Urothelium cell line (cell line): ENCODE results near the gene NEB.
"Not testable (repeated sequence)": the region's sequence is repeated elsewhere in the genome, so short reads cannot be mapped to it uniquely, and the experiment has no call there.

Source experiments
- DNase-seq: peaks from one replicate; pipeline ENCODE4 v3.0.0; 2011; ENCODE audit warnings: low spot score, mixed read lengths
- FAIRE-seq: peaks from 2 replicates; lab custom pipeline; 2011; peaks lifted over from hg19 to GRCh38; lab: Jason Lieb, UNC

The NEB gene

GRCh38 chr2:151708788-151709187 lies 25.5 kb downstream of the NEB start:
- DNase-seq (no peak), FAIRE-seq (no peak)

GRCh38 chr2:151707857-151708256 lies 26.4 kb downstream of the NEB start:
- FAIRE-seq (no peak), DNase-seq (no peak)

- FAIRE-seq, DNase-seq: not testable (repeated sequence)
These were observed 29.8 kb downstream of the NEB start for GRCh38 chr2:151704480-151704961.

GRCh38 chr2:151698134-151698533 lies 36.1 kb downstream of the NEB start:
- DNase-seq, FAIRE-seq: not testable (repeated sequence)

GRCh38 chr2:151695778-151696177 lies 38.5 kb downstream of the NEB start:
- FAIRE-seq = no peak

GRCh38 chr2:151691631-151692030 lies 42.6 kb downstream of the NEB start:
- DNase-seq (no peak), FAIRE-seq (no peak)

More at GRCh38 chr2:151695778-151696177, 38.5 kb downstream of the NEB start:
- DNase-seq = no peak

GRCh38 chr2:151688719-151689118 lies 45.6 kb downstream of the NEB start:
- DNase-seq (no peak), FAIRE-seq (no peak)

GRCh38 chr2:151682459-151683003 lies 51.7 kb downstream of the NEB start:
- no peak for FAIRE-seq
- DNase-seq = no peak

GRCh38 chr2:151681051-151681450 lies 53.2 kb downstream of the NEB start:
- FAIRE-seq (no peak), DNase-seq (no peak)

GRCh38 chr2:151679994-151680393 lies 54.3 kb downstream of the NEB start:
- DNase-seq (no peak), FAIRE-seq (no peak)

GRCh38 chr2:151678849-151679248 lies 55.4 kb downstream of the NEB start:
- FAIRE-seq (no peak), DNase-seq (no peak)

GRCh38 chr2:151673016-151673415 lies 61.3 kb downstream of the NEB start:
- DNase-seq = no peak
- FAIRE-seq = no peak

- no peak for FAIRE-seq
These were observed 62.0 kb downstream of the NEB start for GRCh38 chr2:151672277-151672676.

GRCh38 chr2:151670846-151671597 lies 63.3 kb downstream of the NEB start:
- no peak for DNase-seq
- FAIRE-seq = no peak

More at GRCh38 chr2:151672277-151672676, 62.0 kb downstream of the NEB start:
- no peak for DNase-seq

- FAIRE-seq = no peak
- DNase-seq = no peak
These were observed 63.9 kb downstream of the NEB start for GRCh38 chr2:151670346-151670745.

- FAIRE-seq (no peak), DNase-seq (peak; percentile 23)
These were observed 64.6 kb downstream of the NEB start for GRCh38 chr2:151669585-151670081.

- DNase-seq = no peak
- FAIRE-seq = no peak
These were observed 65.5 kb downstream of the NEB start for GRCh38 chr2:151668737-151669136.

- FAIRE-seq (no peak), DNase-seq (no peak)
These were observed 68.3 kb downstream of the NEB start for GRCh38 chr2:151665959-151666358.

- no peak for DNase-seq
- FAIRE-seq = no peak
These were observed 69.8 kb downstream of the NEB start for GRCh38 chr2:151664520-151664919.

- DNase-seq = no peak
- FAIRE-seq = no peak
These were observed 72.7 kb downstream of the NEB start for GRCh38 chr2:151661625-151662024.

- FAIRE-seq = no peak
- no peak for DNase-seq
These were observed 76.2 kb downstream of the NEB start for GRCh38 chr2:151658081-151658480.

- DNase-seq (no peak), FAIRE-seq (no peak)
These were observed 76.6 kb downstream of the NEB start for GRCh38 chr2:151657667-151658076.
